K562 (cell line): ENCODE measurements around the gene JUND. TPM values are rescaled to one million over a fixed set of nuclear protein-coding genes. Genes with fewer than 3 reads are reported as not detected.

Experiments used
- ATAC-seq: fragments of 200-7000 bp; cut with Tn5 transposase; 3 replicates; pipeline ENCODE4 v1.9.1; 2020; ENCODE audit warnings: moderate library complexity
- BruUV-seq: library from RNA; stranded (reverse); fragments of 400-500 nt; replicated peaks from 2 replicates; lab custom pipeline; 2021; lab: Mats Ljungman, UMichigan
- CTCF ChIA-PET: fragments of 300-600 bp; formaldehyde crosslinking; extraction: SDS; loops from one replicate; lab custom pipeline; 2021; ENCODE audit warnings: low intra/inter-chr PET ratio; lab: Yijun Ruan, JAX
- POLR2A ChIA-PET: fragments of 300-600, 350-650 bp; sonication (Branson Sonifier 250); formaldehyde crosslinking; extraction: SDS; loops from one replicate; lab custom pipeline; 2021; ENCODE audit warnings: antibody characterized with exemption, inconsistent platforms; lab: Yijun Ruan, JAX
- DNase-seq, 4 experiments: peaks; one replicate each; pipeline versions ENCODE4 v3.0.0 to v3.0.0-alpha.2; 2011 to 2018; ENCODE audit warnings: low spot score in 3 of 4, mixed read lengths in 3 of 4; ENCODE audit errors: extremely low read depth in 1 of 4
- FAIRE-seq: peaks from 2 replicates; lab custom pipeline; 2011; peaks lifted over from hg19 to GRCh38; lab: Jason Lieb, UNC
- H2AFZ ChIP-seq: 2 replicates; pipeline ENCODE4 v1.6.0; 2011; ENCODE audit warnings: low read depth, low read length, control low read depth, inconsistent platforms
- H3K27ac ChIP-seq: fragments of 200-600 bp; 3 replicates; pipeline ENCODE4 v1.8.0; 2011; ENCODE audit warnings: low read depth, mild to moderate bottlenecking, control low read depth, inconsistent platforms, low read length, moderate library complexity, mixed read lengths; ENCODE audit errors: extremely low read depth
- H3K27me3 ChIP-seq, 2 experiments: fragments of 300-600 bp in 1 of 2; 2 replicates in 1 of 2; 3 replicates in 1 of 2; pipeline versions ENCODE4 v1.6.0 to v1.8.0; 2011; ENCODE audit warnings: inconsistent platforms in 2 of 2, low read length in 2 of 2, mild to moderate bottlenecking in 1 of 2, mixed read lengths in 1 of 2, moderate library complexity in 1 of 2; ENCODE audit not compliant: control insufficient read depth in 2 of 2, insufficient read depth in 2 of 2
- H3K36me3 ChIP-seq: fragments of 300-600 bp; 3 replicates; pipeline ENCODE4 v1.8.0; 2011; ENCODE audit warnings: mild to moderate bottlenecking, low read length, inconsistent platforms; ENCODE audit not compliant: control insufficient read depth, insufficient read depth
- H3K4me1 ChIP-seq, 2 experiments: fragments of 200-600 bp in 1 of 2; replicated peaks in 1 of 2; 2 replicates in 1 of 2; 3 replicates in 1 of 2; pipeline versions ENCODE4 v1.5.1 to v1.8.0; 2011; ENCODE audit warnings: inconsistent platforms in 2 of 2, low read length in 2 of 2, mild to moderate bottlenecking in 1 of 2, mixed read lengths in 1 of 2, moderate library complexity in 1 of 2; ENCODE audit not compliant: control insufficient read depth in 2 of 2, insufficient read depth in 2 of 2
- H3K4me2 ChIP-seq: 2 replicates; pipeline ENCODE4 v1.6.1; 2011; ENCODE audit warnings: low read length, control low read depth, inconsistent platforms, mixed read lengths; ENCODE audit not compliant: insufficient read depth
- H3K4me3 ChIP-seq: fragments of 200-600 bp; sonication (generic), shearing (Covaris generic); 2 replicates; pipeline ENCODE4 v1.5.1; 2016; ENCODE audit warnings: control low read depth, inconsistent platforms
- H3K79me2 ChIP-seq: fragments of 200-600 bp; 3 replicates; pipeline ENCODE4 v1.8.0; 2011; ENCODE audit warnings: low read length, inconsistent platforms; ENCODE audit not compliant: control insufficient read depth, insufficient read depth
- H3K9ac ChIP-seq, 2 experiments: 2 replicates each; pipeline versions ENCODE4 v1.6.0 to v1.6.1; 2011; ENCODE audit warnings: low read depth in 2 of 2, low read length in 2 of 2, control low read depth in 1 of 2, inconsistent platforms in 1 of 2, mild to moderate bottlenecking in 1 of 2, mixed read lengths in 1 of 2; ENCODE audit not compliant: insufficient read depth in 1 of 2
- H3K9me1 ChIP-seq: one replicate; pipeline ENCODE4 v1.6.0; 2011; ENCODE audit warnings: inconsistent platforms, mild to moderate bottlenecking, low read length, moderate library complexity; ENCODE audit not compliant: control insufficient read depth, insufficient read depth
- H3K9me3 ChIP-seq: replicated peaks from 2 replicates; pipeline ENCODE4 v1.5.1; 2011; ENCODE audit warnings: low read depth, low read length, inconsistent platforms; ENCODE audit not compliant: control insufficient read depth, insufficient read depth
- H4K20me1 ChIP-seq: replicated peaks from 2 replicates; pipeline ENCODE4 v1.6.1; 2011; ENCODE audit warnings: low read length, inconsistent platforms, mixed read lengths; ENCODE audit not compliant: control insufficient read depth, insufficient read depth
- FOXA1 ChIP-seq: fragments of 450-650 bp; IDR thresholded peaks from 2 replicates; pipeline ENCODE4 v1.6.1; 2016; ENCODE audit warnings: mild to moderate bottlenecking, borderline replicate concordance
- GATA2 ChIP-seq: sonication (generic); formaldehyde crosslinking; IDR thresholded peaks from 2 replicates; pipeline ENCODE4 v1.4.0; 2020; ENCODE audit warnings: mild to moderate bottlenecking, missing genetic modification reagents
- HDGF ChIP-seq: fragments of 450-650 bp; IDR thresholded peaks from 2 replicates; pipeline ENCODE4 v1.6.1; 2016
- MAZ ChIP-seq, 2 experiments: fragments of 450-650 bp in 1 of 2; sonication (generic) in 1 of 2; formaldehyde crosslinking; IDR thresholded peaks in 1 of 2; conservative IDR thresholded peaks in 1 of 2; 2 replicates each; pipeline versions ENCODE4 v1.4.0 to v1.5.0; 2020; ENCODE audit warnings: mild to moderate bottlenecking in 1 of 2, missing genetic modification reagents in 1 of 2
- MTA3 ChIP-seq: fragments of 450-650 bp; formaldehyde crosslinking; IDR thresholded peaks from 2 replicates; pipeline ENCODE4 v1.6.1; 2017; ENCODE audit warnings: mild to moderate bottlenecking, borderline replicate concordance
- NFRKB ChIP-seq: fragments of 450-650 bp; IDR thresholded peaks from 2 replicates; pipeline ENCODE4 v1.6.1; 2016; ENCODE audit warnings: low read depth
- PTRF ChIP-seq: fragments of 450-650 bp; IDR thresholded peaks from 2 replicates; pipeline ENCODE4 v1.6.1; 2016; ENCODE audit warnings: mild to moderate bottlenecking, missing genetic modification characterization, missing compliant biosample characterization
- RHOXF2B ChIP-seq: fragments of 250-450 bp; sonication (Bioruptor Pico); conservative IDR thresholded peaks from 2 replicates; pipeline ENCODE4 v1.5.1; 2021
- SIRT6 ChIP-seq: IDR thresholded peaks from one replicate; pipeline ENCODE4 v1.6.1; 2012; ENCODE audit warnings: low read depth, mild to moderate bottlenecking, control low read depth, inconsistent platforms, low read length, moderate library complexity
- TAF7 ChIP-seq: fragments of 450-650 bp; IDR thresholded peaks from 2 replicates; pipeline ENCODE4 v1.6.1; 2016; ENCODE audit warnings: missing genetic modification characterization, missing compliant biosample characterization
- TBL1XR1 ChIP-seq, 2 experiments: IDR thresholded peaks; 2 replicates each; pipeline ENCODE4 v1.6.1; 2012; ENCODE audit warnings: improper control_type of control experiment in 2 of 2, low read length in 2 of 2, mild to moderate bottlenecking in 1 of 2
- ZC3H11A ChIP-seq: IDR thresholded peaks from 2 replicates; pipeline ENCODE4 v1.6.1; 2012; ENCODE audit warnings: low read depth, low read length, improper control_type of control experiment
- WGBS: fragments of 100-300 bp; shearing (Covaris generic); methylation state at CpG from one replicate; pipeline ENCODE4 v1.1.6; 2016; ENCODE audit warnings: low coverage, mixed read lengths; ENCODE audit not compliant: insufficient coverage; ENCODE audit errors: missing lambda C conversion rate; 5-methylcytosine and 5-hydroxymethylcytosine counted together
- in situ Hi-C: fragments of 300-500 bp; cut with MboI; formaldehyde crosslinking; loops from 4 replicates; pipeline ENCODE4 v1.15.0; 2018; ENCODE audit warnings: inconsistent platforms, mixed read lengths
- intact Hi-C: fragments of 100-400 bp; cut with micrococcal nuclease; formaldehyde crosslinking; loops from 2 replicates; pipeline ENCODE4 v1.14.2; 2022
- polyA plus RNA-seq, 8 experiments: library from polyadenylated mRNA; depleted of rRNA in 4 of 8; stranded (reverse) in 5 of 8; unstranded in 3 of 8; fragments of >200 nt; fragmentation: Nextera tagmentation in 2 of 8; fragmentation: Illumina TruSeq in 1 of 8; extraction: Ambion mirVana in 2 of 8; extraction: Trizol in 1 of 8; gene quantifications; 2 replicates each; pipeline versions ENCODE4 v1.2.1 to v1.2.3, GENCODE V29; 2011 to 2014; ENCODE audit warnings: inconsistent platforms in 1 of 8, missing spikeins in 1 of 8
- total RNA-seq, 7 experiments: library from RNA; depleted of rRNA in 6 of 7; stranded (reverse); fragments of >200 nt in 6 of 7; fragmentation: Illumina TruSeq in 2 of 7; extraction: Trizol in 2 of 7; gene quantifications; 2 replicates each; pipeline versions ENCODE4 v1.2.1 to v1.2.3, GENCODE V29; 2011 to 2021; ENCODE audit warnings: low replicate concordance in 1 of 7
- TF ChIP-seq, protein P1 (sequence below): fragments of 150-350 bp; IDR thresholded peaks from 2 replicates; pipeline ENCODE4 v1.6.1; 2014; ENCODE audit warnings: low read depth, mild to moderate bottlenecking, low read length, borderline replicate concordance
- TF ChIP-seq, protein P2 (sequence below), 2 experiments: fragments of 250-450 bp in 1 of 2; fragments of 450-650 bp in 1 of 2; sonication (Bioruptor Pico) in 1 of 2; IDR thresholded peaks; 2 replicates each; pipeline versions ENCODE4 v1.6.1 to v1.8.0; 2016 to 2021; ENCODE audit warnings: mild to moderate bottlenecking in 2 of 2, moderate library complexity in 2 of 2, missing compliant biosample characterization in 1 of 2, missing genetic modification characterization in 1 of 2
- TF ChIP-seq, protein P3 (sequence below): IDR thresholded peaks from 2 replicates; pipeline ENCODE4 v1.6.1; 2011; ENCODE audit warnings: borderline replicate concordance, low read depth, mild to moderate bottlenecking, moderate library complexity, low read length; ENCODE audit not compliant: insufficient read depth, poor library complexity, severe bottlenecking
- TF ChIP-seq, protein P4 (sequence below): fragments of 250-450 bp; sonication (Bioruptor Pico); IDR thresholded peaks from 2 replicates; pipeline ENCODE4 v1.5.0; 2020; ENCODE audit warnings: mild to moderate bottlenecking

The JUND gene
- total and polyA plus RNA-seq, 9 of the 15 experiments (the other 6 are each of a cell fraction or from before 2014, with no cell fraction given) = 6.4 to 286 (median 42.3) TPM

DNA sequence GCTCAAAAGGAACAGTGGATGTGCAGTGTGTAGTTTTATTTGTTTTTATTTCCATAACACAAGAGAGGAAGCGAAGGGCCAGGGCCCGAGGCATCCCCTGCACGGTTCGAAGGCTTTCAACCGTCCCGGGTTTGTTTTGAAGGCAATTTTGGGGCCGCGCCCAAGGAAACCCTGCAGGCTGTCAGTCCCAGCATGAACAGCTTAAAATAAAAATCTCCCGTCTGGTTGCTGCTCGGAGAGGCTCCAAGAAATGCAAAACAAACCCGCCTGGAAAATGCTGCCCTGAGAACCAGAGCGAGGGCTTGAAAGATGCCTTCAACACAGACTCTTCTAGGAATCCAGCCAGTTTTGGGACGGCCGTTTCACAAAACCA lies 25.5 kb upstream of the JUND start:
- Histone ChIP-seq H3K9me1 (no peaks in the 10 kb centered on the region), H3K36me3 (peaks cover 62% of the 10 kb centered on the region; the same call in 2 of the 3 replicates), H3K4me2 (no peak overlapping the region), H3K9me3 (no peaks in the 10 kb centered on the region), H3K4me1 (peaks cover 22 to 90% of the 10 kb centered on the region in 2 experiments), H3K27ac (peak overlapping the region; percentile 23; the same call in 1 of the 3 replicates), H3K79me2 (no peaks in the 10 kb centered on the region; the same call in 2 of the 3 replicates), H3K4me3 (no peak overlapping the region), H3K27me3 (no peaks in the 10 kb centered on the region), H4K20me1 (no peaks in the 10 kb centered on the region), H2AFZ (no peak overlapping the region), H3K9ac (no peak overlapping the region)
- 83% methylated on average over 13 of the region's 14 CpGs for WGBS
- ChIA-PET CTCF (no interaction called here), POLR2A (interaction anchor here (0.8 to 1.2 kb wide), 3 partner anchors 15 to 26 kb away, joined by 3 to 6 read pairs (median 4); partner anchors contain the start of gene JUND)
- intact Hi-C loops (no loop called here), in situ Hi-C loops (no loop called here)
- BruUV-seq = TSS peak; percentile 81
- DNase-seq (no peak), FAIRE-seq (no peak), ATAC-seq (no peak)
- no peak for TF ChIP-seq FOXA1
- TF ChIP-seq, protein P1, sequence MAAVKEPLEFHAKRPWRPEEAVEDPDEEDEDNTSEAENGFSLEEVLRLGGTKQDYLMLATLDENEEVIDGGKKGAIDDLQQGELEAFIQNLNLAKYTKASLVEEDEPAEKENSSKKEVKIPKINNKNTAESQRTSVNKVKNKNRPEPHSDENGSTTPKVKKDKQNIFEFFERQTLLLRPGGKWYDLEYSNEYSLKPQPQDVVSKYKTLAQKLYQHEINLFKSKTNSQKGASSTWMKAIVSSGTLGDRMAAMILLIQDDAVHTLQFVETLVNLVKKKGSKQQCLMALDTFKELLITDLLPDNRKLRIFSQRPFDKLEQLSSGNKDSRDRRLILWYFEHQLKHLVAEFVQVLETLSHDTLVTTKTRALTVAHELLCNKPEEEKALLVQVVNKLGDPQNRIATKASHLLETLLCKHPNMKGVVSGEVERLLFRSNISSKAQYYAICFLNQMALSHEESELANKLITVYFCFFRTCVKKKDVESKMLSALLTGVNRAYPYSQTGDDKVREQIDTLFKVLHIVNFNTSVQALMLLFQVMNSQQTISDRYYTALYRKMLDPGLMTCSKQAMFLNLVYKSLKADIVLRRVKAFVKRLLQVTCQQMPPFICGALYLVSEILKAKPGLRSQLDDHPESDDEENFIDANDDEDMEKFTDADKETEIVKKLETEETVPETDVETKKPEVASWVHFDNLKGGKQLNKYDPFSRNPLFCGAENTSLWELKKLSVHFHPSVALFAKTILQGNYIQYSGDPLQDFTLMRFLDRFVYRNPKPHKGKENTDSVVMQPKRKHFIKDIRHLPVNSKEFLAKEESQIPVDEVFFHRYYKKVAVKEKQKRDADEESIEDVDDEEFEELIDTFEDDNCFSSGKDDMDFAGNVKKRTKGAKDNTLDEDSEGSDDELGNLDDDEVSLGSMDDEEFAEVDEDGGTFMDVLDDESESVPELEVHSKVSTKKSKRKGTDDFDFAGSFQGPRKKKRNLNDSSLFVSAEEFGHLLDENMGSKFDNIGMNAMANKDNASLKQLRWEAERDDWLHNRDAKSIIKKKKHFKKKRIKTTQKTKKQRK = no peak
- no peak for TF ChIP-seq RHOXF2B
- no peak for TF ChIP-seq TBL1XR1 (IDR thresholded peaks at IDR 0.05; ENCODE audit: low read length in 2 of 2)
- no peak for TF ChIP-seq MTA3
- TF ChIP-seq PTRF (tag) = no peak
- TF ChIP-seq SIRT6 = no peak
- no peak for TF ChIP-seq HDGF
- TF ChIP-seq TAF7 (tag) = no peak
- TF ChIP-seq, protein P2, sequence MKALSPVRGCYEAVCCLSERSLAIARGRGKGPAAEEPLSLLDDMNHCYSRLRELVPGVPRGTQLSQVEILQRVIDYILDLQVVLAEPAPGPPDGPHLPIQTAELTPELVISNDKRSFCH (CRISPR knock-in tag; IDR thresholded peaks at IDR 0.05) = no peak
- TF ChIP-seq, protein P2 (tag; IDR thresholded peaks at IDR 0.05) = no peak
- no peak for TF ChIP-seq ZC3H11A
- TF ChIP-seq, protein P3, sequence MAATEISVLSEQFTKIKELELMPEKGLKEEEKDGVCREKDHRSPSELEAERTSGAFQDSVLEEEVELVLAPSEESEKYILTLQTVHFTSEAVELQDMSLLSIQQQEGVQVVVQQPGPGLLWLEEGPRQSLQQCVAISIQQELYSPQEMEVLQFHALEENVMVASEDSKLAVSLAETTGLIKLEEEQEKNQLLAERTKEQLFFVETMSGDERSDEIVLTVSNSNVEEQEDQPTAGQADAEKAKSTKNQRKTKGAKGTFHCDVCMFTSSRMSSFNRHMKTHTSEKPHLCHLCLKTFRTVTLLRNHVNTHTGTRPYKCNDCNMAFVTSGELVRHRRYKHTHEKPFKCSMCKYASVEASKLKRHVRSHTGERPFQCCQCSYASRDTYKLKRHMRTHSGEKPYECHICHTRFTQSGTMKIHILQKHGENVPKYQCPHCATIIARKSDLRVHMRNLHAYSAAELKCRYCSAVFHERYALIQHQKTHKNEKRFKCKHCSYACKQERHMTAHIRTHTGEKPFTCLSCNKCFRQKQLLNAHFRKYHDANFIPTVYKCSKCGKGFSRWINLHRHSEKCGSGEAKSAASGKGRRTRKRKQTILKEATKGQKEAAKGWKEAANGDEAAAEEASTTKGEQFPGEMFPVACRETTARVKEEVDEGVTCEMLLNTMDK = no peak
- TF ChIP-seq NFRKB = no peak
- no peak for TF ChIP-seq GATA2
- TF ChIP-seq MAZ (CRISPR knock-in tag; conservative IDR thresholded peaks at IDR 0.05 in 1 of 2, IDR thresholded peaks at IDR 0.05 in 1 of 2) = no peak
- TF ChIP-seq, protein P4, sequence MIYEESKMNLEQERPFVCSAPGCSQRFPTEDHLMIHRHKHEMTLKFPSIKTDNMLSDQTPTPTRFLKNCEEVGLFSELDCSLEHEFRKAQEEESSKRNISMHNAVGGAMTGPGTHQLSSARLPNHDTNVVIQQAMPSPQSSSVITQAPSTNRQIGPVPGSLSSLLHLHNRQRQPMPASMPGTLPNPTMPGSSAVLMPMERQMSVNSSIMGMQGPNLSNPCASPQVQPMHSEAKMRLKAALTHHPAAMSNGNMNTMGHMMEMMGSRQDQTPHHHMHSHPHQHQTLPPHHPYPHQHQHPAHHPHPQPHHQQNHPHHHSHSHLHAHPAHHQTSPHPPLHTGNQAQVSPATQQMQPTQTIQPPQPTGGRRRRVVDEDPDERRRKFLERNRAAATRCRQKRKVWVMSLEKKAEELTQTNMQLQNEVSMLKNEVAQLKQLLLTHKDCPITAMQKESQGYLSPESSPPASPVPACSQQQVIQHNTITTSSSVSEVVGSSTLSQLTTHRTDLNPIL (CRISPR knock-in tag) = no peak
